ENCODE measurements around the gene CLC.
"Not testable (repeated sequence)": the region's sequence is repeated elsewhere in the genome, so short reads cannot be mapped to it uniquely, and the experiment has no call there.

CLC gene

GRCh38 chr19:39731685-39732084 is 6.1 kb downstream of the CLC start:
- no peaks in the 10 kb centered on the region for H3K9me3 ChIP-seq (ENCODE audit: control insufficient read depth in 2 of 2, low read length in 2 of 2)
- no peaks in the 10 kb centered on the region for H3K36me3 ChIP-seq (ENCODE audit: control insufficient read depth in 2 of 2, insufficient read depth in 2 of 2, low read length in 2 of 2)
- peaks cover 0 to 9% of the 10 kb centered on the region in 2 donors for H3K27me3 ChIP-seq (ENCODE audit: control insufficient read depth in 1 of 2, insufficient read depth in 2 of 2, low read length in 2 of 2)
- H3K9ac ChIP-seq (ENCODE audit: low read length in 2 of 2) = no peak overlapping the region
- H3K4me1 ChIP-seq (ENCODE audit: control insufficient read depth, insufficient read depth, low read length) = no peaks in the 10 kb centered on the region
- no peak overlapping the region for H3K4me3 ChIP-seq (ENCODE audit: low read length in 2 of 2)
- no peak overlapping the region for H3K27ac ChIP-seq (ENCODE audit: low read length)

- H3K27ac ChIP-seq (ENCODE audit: low read length) = no peak overlapping the region
- no peaks in the 10 kb centered on the region for H3K36me3 ChIP-seq (ENCODE audit: control insufficient read depth in 2 of 2, insufficient read depth in 2 of 2, low read length in 2 of 2)
- no peaks in the 10 kb centered on the region for H3K4me1 ChIP-seq (ENCODE audit: control insufficient read depth, insufficient read depth, low read length)
- H3K9ac ChIP-seq (ENCODE audit: low read length in 2 of 2) = no peak overlapping the region
- H3K27me3 ChIP-seq (ENCODE audit: control insufficient read depth in 1 of 2, insufficient read depth in 2 of 2, low read length in 2 of 2) = peaks cover 0 to 9% of the 10 kb centered on the region in 2 donors
- no peak overlapping the region for H3K4me3 ChIP-seq (ENCODE audit: low read length in 2 of 2)
- H3K9me3 ChIP-seq (ENCODE audit: control insufficient read depth in 2 of 2, low read length in 2 of 2) = no peaks in the 10 kb centered on the region
Measured at GRCh38 chr19:39729594-39729993, 8.2 kb downstream of the CLC start.

GRCh38 chr19:39728040-39728439 is 9.8 kb downstream of the CLC start:
- H3K4me3 ChIP-seq (ENCODE audit: low read length in 2 of 2) = no peak overlapping the region

DNA sequence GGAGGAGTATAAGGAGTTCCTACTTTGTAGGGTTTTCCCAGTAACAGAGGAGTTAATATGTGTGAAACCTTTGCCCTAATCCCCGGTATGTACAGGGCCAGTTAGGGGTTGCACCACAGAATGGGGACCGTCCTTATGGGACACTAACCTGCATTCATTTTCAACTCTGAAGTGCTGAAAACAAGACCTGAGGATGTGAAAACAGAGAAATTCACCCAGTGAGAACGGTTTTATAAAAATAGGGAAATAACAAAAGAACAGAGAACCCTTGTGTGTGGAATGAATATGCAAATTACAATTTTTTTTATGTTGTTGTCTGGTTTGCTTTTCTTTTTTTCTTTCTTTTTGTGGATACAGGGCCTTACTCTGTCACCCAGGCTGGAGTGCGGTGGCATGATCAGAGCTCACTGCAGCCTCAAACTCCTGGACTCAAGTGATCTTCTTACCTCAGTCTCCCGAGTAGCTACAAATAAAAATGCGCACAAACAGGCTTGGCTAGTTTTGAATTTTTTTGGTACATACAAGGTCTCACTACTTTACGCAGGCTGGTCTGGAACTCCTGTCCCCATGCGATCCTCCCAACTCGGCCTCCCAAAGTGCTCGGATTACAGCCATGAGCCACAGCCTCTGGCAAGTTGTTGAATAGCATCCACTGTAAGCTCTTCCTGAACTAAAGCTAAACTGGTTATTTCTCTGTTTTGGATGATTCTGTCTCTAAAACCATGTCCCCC is 10.6 kb downstream of the CLC start:
- no peaks in the 10 kb centered on the region for H3K9me3 ChIP-seq (ENCODE audit: control insufficient read depth in 2 of 2, low read length in 2 of 2)
- no peaks in the 10 kb centered on the region for H3K36me3 ChIP-seq (ENCODE audit: control insufficient read depth in 2 of 2, insufficient read depth in 2 of 2, low read length in 2 of 2)
- peaks cover 0 to 9% of the 10 kb centered on the region in 2 donors for H3K27me3 ChIP-seq (ENCODE audit: control insufficient read depth in 1 of 2, insufficient read depth in 2 of 2, low read length in 2 of 2)
- H3K4me3 ChIP-seq (ENCODE audit: low read length in 2 of 2) = no peak overlapping the region
- no peak overlapping the region for H3K27ac ChIP-seq (ENCODE audit: low read length)
- H3K4me1 ChIP-seq (ENCODE audit: control insufficient read depth, insufficient read depth, low read length) = no peaks in the 10 kb centered on the region
- no peak overlapping the region for H3K9ac ChIP-seq (ENCODE audit: low read length in 2 of 2)

More at GRCh38 chr19:39728040-39728439, 9.8 kb downstream of the CLC start:
- Histone ChIP-seq H3K36me3 (ENCODE audit: control insufficient read depth in 2 of 2, insufficient read depth in 2 of 2, low read length in 2 of 2) (no peaks in the 10 kb centered on the region), H3K27ac (ENCODE audit: low read length) (no peak overlapping the region), H3K9ac (ENCODE audit: low read length in 2 of 2) (no peak overlapping the region), H3K4me1 (ENCODE audit: control insufficient read depth, insufficient read depth, low read length) (no peaks in the 10 kb centered on the region), H3K27me3 (ENCODE audit: control insufficient read depth in 1 of 2, insufficient read depth in 2 of 2, low read length in 2 of 2) (peaks cover 0 to 9% of the 10 kb centered on the region in 2 donors), H3K9me3 (ENCODE audit: control insufficient read depth in 2 of 2, low read length in 2 of 2) (no peaks in the 10 kb centered on the region)

DNA sequence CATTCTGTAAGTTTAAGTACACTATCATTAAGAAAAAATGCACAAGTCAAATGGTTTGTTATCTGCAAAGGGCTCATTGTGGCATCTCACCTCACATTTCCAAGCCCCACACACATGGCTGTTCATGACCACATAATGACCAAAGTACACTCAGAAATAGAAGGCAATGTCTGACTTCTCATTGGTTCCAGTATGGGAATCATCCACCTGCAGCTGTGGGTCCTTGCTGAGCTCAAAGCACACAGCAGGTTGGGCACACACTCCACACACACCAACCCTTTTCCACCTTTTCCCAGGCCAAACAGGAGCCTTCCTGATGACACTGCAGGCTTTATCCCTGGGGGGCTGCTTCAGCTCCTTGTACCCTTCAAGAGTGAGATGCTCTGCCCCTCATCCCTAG is 11.8 kb downstream of the CLC start:
- Histone ChIP-seq H3K9me3 (ENCODE audit: control insufficient read depth in 2 of 2, low read length in 2 of 2) (no peaks in the 10 kb centered on the region), H3K27ac (ENCODE audit: low read length) (no peak overlapping the region), H3K27me3 (ENCODE audit: control insufficient read depth in 1 of 2, insufficient read depth in 2 of 2, low read length in 2 of 2) (peaks cover 0 to 7% of the 10 kb centered on the region in 2 donors), H3K4me3 (ENCODE audit: low read length in 2 of 2) (no peak overlapping the region), H3K4me1 (ENCODE audit: control insufficient read depth, insufficient read depth, low read length) (no peaks in the 10 kb centered on the region), H3K36me3 (ENCODE audit: control insufficient read depth in 2 of 2, insufficient read depth in 2 of 2, low read length in 2 of 2) (no peaks in the 10 kb centered on the region), H3K9ac (ENCODE audit: low read length in 2 of 2) (no peak overlapping the region)

DNA sequence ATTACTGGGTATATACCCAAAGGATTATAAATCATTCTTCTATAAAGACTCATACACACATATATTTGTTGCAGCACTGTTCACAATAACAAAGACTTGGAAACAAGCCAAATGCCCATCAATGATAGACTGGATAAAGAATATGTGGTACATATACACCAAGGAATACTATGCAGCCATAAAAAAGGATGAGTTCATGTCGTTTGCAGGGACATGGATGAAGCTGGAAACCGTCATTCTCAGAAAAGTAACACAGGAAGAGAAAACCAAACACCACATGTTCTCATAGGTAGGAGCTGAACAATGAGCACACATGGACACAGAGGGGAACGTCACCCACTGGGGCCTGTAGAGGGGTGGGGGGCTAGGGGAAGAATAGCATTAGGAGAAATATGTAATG is 17.7 kb downstream of the CLC start:
- not testable (repeated sequence) for H3K27me3 ChIP-seq (ENCODE audit: control insufficient read depth in 1 of 2, insufficient read depth in 2 of 2, low read length in 2 of 2); H3K27ac ChIP-seq (ENCODE audit: low read length); H3K4me1 ChIP-seq (ENCODE audit: control insufficient read depth, insufficient read depth, low read length); H3K36me3 ChIP-seq (ENCODE audit: control insufficient read depth in 2 of 2, insufficient read depth in 2 of 2, low read length in 2 of 2); H3K4me3 ChIP-seq (ENCODE audit: low read length in 2 of 2); H3K9ac ChIP-seq (ENCODE audit: low read length in 2 of 2); H3K9me3 ChIP-seq (ENCODE audit: control insufficient read depth in 2 of 2, low read length in 2 of 2)

- no peak overlapping the region for H3K9ac ChIP-seq (ENCODE audit: low read length in 2 of 2)
- H3K27me3 ChIP-seq (ENCODE audit: control insufficient read depth in 1 of 2, insufficient read depth in 2 of 2, low read length in 2 of 2) = peaks cover 0 to 4% of the 10 kb centered on the region in 2 donors
- H3K4me3 ChIP-seq (ENCODE audit: low read length in 2 of 2) = no peak overlapping the region
- no peaks in the 10 kb centered on the region for H3K9me3 ChIP-seq (ENCODE audit: control insufficient read depth in 2 of 2, low read length in 2 of 2)
- no peaks in the 10 kb centered on the region for H3K36me3 ChIP-seq (ENCODE audit: control insufficient read depth in 2 of 2, insufficient read depth in 2 of 2, low read length in 2 of 2)
- H3K27ac ChIP-seq (ENCODE audit: low read length) = no peak overlapping the region
- H3K4me1 ChIP-seq (ENCODE audit: control insufficient read depth, insufficient read depth, low read length) = no peaks in the 10 kb centered on the region
Measured at GRCh38 chr19:39710333-39710890, 27.4 kb downstream of the CLC start.

DNA sequence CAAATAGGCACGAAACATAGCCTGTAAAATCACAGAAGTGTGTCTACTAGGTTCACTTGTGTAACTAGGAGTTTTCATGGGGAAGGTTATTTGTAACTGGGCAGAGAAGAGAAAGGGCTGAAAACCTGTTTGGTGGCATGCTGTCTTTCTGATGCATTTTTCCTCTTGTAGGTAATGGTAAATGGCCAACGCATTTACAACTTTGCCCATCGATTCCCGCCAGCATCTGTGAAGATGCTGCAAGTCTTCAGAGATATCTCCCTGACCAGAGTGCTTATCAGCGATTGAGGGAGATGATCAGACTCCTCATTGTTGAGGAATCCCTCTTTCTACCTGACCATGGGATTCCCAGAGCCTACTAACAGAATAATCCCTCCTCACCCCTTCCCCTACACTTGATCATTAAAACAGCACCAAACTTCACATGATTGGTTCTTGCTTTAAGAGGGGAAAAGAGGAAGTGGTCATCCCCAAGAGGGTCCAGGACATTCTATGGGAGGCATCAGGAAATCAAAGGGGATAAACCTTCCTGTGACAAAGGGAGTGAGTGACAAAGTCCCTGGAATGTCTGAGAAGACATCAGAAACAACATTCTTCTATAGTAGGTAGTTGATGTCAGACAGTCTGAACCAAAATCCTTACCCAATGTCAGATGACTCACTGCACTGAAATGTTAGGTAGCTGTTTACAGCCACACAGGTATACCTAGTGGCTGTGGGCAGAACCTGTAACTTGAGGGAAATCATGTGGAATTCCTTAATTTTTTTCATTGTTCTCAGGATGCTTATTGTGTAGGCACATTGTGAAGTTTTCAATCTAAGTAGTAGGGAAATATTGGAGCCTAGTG is 28.6 kb downstream of the CLC start:
- Histone ChIP-seq H3K27me3 (ENCODE audit: control insufficient read depth in 1 of 2, insufficient read depth in 2 of 2, low read length in 2 of 2) (peaks cover 0 to 4% of the 10 kb centered on the region in 2 donors), H3K4me3 (ENCODE audit: low read length in 2 of 2) (no peak overlapping the region), H3K27ac (ENCODE audit: low read length) (no peak overlapping the region), H3K4me1 (ENCODE audit: control insufficient read depth, insufficient read depth, low read length) (no peaks in the 10 kb centered on the region), H3K36me3 (ENCODE audit: control insufficient read depth in 2 of 2, insufficient read depth in 2 of 2, low read length in 2 of 2) (no peaks in the 10 kb centered on the region), H3K9ac (ENCODE audit: low read length in 2 of 2) (no peak overlapping the region), H3K9me3 (ENCODE audit: control insufficient read depth in 2 of 2, low read length in 2 of 2) (no peaks in the 10 kb centered on the region)

GRCh38 chr19:39708594-39708993 is 29.2 kb downstream of the CLC start:
- H3K9me3 ChIP-seq (ENCODE audit: control insufficient read depth in 2 of 2, low read length in 2 of 2) = no peaks in the 10 kb centered on the region
- H3K4me3 ChIP-seq (ENCODE audit: low read length in 2 of 2) = no peak overlapping the region
- no peaks in the 10 kb centered on the region for H3K36me3 ChIP-seq (ENCODE audit: control insufficient read depth in 2 of 2, insufficient read depth in 2 of 2, low read length in 2 of 2)

GRCh38 chr19:39705578-39706188 is 32.1 kb downstream of the CLC start:
- Histone ChIP-seq H3K27me3 (ENCODE audit: control insufficient read depth in 1 of 2, insufficient read depth in 2 of 2, low read length in 2 of 2) (peaks cover 0 to 8% of the 10 kb centered on the region in 2 donors), H3K4me3 (ENCODE audit: low read length in 2 of 2) (no peak overlapping the region), H3K27ac (ENCODE audit: low read length) (no peak overlapping the region), H3K9ac (ENCODE audit: low read length in 2 of 2) (no peak overlapping the region), H3K36me3 (ENCODE audit: control insufficient read depth in 2 of 2, insufficient read depth in 2 of 2, low read length in 2 of 2) (no peaks in the 10 kb centered on the region), H3K4me1 (ENCODE audit: control insufficient read depth, insufficient read depth, low read length) (no peaks in the 10 kb centered on the region), H3K9me3 (ENCODE audit: control insufficient read depth in 2 of 2, low read length in 2 of 2) (no peaks in the 10 kb centered on the region)

More at GRCh38 chr19:39708594-39708993, 29.2 kb downstream of the CLC start:
- Histone ChIP-seq H3K27me3 (ENCODE audit: control insufficient read depth in 1 of 2, insufficient read depth in 2 of 2, low read length in 2 of 2) (peaks cover 0 to 4% of the 10 kb centered on the region in 2 donors), H3K27ac (ENCODE audit: low read length) (no peak overlapping the region), H3K4me1 (ENCODE audit: control insufficient read depth, insufficient read depth, low read length) (no peaks in the 10 kb centered on the region), H3K9ac (ENCODE audit: low read length in 2 of 2) (no peak overlapping the region)

All from stomach smooth muscle (tissue), 2 donors.